Measurements from ENCODE around the gene GRK6. TPM values are rescaled to one million over a fixed set of nuclear protein-coding genes. Genes with fewer than 3 reads are reported as not detected.
A peak's percentile ranks its signal among the peaks of the same experiment; 100 is the strongest.

The GRK6 gene
- total RNA-seq, 4 donors from 2014 or later: 20.7 to 42.3 (median 31.5) TPM

DNA sequence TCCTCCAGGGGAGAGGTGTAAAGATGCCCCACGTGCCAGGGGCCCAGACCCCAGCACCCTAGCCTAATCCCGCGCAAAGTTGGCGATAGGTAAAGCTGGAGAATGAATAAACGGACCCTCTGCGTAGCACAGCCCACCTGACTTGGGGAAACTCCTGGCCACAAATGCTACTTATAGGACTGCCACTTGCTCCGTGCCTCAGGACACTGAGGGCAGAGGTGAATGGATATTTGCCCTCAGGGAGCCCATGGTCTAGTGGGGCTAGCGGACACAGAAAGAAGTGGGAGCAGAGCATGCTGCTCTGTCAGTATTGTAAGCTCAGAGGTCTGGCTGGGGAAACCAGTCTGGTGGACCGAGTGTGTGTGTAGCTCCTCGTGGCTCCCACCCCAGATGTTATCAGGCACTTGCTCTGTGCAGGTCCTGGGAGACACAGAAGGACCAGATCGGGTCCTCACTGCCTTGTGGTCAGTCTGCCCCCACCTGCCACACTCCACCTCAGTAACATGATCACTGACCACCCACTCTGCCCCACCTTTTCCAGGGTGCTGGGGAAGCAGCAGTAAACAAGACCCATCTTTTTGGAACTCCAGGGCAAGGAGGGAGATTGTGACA, 841 bp downstream of the GRK6 start:
- Histone ChIP-seq H3K4me1 (peaks cover 0 to 61% (median 14%) of the 10 kb centered on the region in 3 donors), H3K4me3 (peak overlapping the region; percentile 89 to 92), H3K36me3 (peaks cover 0 to 24% of the 10 kb centered on the region in 2 donors), H3K9me3 (no peaks in the 10 kb centered on the region), H3K27me3 (no peaks in the 10 kb centered on the region), H3K27ac (peak overlapping the region; percentile 77 to 96 (median 90))
- ATAC-seq: no peak
- 5% methylated on average over 7 of the region's 11 CpGs; no CpG with 5 or more reads in 1 of the 2 donors for WGBS, 2 donors (ENCODE audit: low coverage in 1 of 2)
- no peak for TF ChIP-seq POLR2AphosphoS5 (IDR thresholded peaks at IDR 0.05)
- TF ChIP-seq, protein P1, sequence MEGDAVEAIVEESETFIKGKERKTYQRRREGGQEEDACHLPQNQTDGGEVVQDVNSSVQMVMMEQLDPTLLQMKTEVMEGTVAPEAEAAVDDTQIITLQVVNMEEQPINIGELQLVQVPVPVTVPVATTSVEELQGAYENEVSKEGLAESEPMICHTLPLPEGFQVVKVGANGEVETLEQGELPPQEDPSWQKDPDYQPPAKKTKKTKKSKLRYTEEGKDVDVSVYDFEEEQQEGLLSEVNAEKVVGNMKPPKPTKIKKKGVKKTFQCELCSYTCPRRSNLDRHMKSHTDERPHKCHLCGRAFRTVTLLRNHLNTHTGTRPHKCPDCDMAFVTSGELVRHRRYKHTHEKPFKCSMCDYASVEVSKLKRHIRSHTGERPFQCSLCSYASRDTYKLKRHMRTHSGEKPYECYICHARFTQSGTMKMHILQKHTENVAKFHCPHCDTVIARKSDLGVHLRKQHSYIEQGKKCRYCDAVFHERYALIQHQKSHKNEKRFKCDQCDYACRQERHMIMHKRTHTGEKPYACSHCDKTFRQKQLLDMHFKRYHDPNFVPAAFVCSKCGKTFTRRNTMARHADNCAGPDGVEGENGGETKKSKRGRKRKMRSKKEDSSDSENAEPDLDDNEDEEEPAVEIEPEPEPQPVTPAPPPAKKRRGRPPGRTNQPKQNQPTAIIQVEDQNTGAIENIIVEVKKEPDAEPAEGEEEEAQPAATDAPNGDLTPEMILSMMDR (IDR thresholded peaks at IDR 0.05): no peak
- TF ChIP-seq EP300 (IDR thresholded peaks at IDR 0.05): no peak
- TF ChIP-seq POLR2A (IDR thresholded peaks at IDR 0.05): no peak

DNA sequence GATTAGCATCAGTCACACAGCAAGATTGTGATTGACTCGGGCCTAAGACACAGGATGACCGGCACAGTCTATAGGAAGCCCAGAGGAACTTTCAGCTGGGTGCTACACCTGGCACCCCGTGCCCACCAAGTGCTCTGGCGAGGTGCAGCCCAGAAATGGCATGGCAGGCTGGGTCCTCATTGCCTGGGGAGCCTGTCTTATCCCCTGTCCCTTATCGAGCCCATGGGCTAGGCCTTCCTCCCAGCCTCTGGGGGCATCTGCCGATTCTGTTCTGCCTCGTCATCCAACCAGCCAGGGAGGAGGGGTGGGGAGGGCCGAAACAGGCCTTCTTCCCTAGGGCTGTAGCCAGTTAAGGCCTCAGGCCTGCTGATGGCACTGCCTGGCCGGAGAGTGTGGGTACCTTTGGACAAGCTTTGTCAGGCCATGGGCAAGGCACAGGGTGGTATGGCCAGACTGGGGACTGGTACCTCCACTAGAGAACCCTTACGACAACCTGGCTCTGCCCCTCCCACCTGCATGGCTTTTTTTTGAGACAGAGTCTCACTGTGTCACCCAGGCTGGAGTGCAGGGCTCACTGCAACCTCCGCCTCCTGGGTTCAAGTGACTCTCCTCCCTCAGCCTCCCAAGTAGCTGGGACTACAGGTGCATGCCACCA, 1.6 kb downstream of the GRK6 start:
- no peak for ATAC-seq
- H3K9me3 ChIP-seq: no peaks in the 10 kb centered on the region
- TF ChIP-seq, protein P1 (IDR thresholded peaks at IDR 0.05): no peak
- TF ChIP-seq POLR2AphosphoS5 (IDR thresholded peaks at IDR 0.05): no peak
- TF ChIP-seq EP300 (IDR thresholded peaks at IDR 0.05): no peak
- no peak for TF ChIP-seq POLR2A (IDR thresholded peaks at IDR 0.05)
- H3K4me1 ChIP-seq: peaks cover 0 to 68% (median 14%) of the 10 kb centered on the region in 3 donors
- WGBS, 2 donors (ENCODE audit: low coverage in 1 of 2): 100% methylated on average over 1 of the region's 11 CpGs; no CpG with 5 or more reads in 1 of the 2 donors
- H3K27me3 ChIP-seq: no peaks in the 10 kb centered on the region
- H3K36me3 ChIP-seq: peaks cover 0 to 32% of the 10 kb centered on the region in 2 donors
- peak overlapping the region in 1 of 2 donors; percentile 92 for H3K4me3 ChIP-seq
- peak overlapping the region in 2 of 4 donors; percentile 89 to 96 for H3K27ac ChIP-seq

DNA sequence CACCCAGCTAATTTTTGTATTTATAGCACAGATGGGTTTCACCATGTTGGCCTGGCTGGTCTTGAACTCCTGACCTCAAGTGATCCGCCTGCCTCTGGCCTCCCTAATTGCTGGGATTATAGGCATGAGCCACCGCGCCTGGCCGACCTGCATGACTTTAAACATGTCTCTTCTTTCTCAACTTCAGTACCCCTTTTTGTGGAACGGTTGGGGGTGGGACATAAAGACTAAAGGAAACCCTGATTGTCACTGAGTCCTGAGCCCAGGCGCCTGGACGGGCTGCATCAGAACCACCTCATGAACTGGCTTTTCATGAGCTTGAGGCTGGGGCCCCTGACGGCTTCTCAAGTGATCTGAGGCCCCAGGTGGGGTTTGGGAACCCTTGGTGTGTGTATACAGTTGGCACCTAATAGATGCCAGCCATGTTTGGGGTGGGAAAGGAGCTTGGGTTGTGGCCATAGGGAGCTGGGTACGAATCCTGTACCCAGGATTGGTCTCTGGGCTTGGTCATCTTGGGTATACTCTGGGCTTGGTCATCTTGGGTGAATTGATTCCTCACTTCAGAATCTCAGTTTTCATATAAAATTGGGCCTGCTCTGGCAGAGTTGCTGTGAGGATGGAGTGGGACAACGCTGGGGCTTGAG, 2.2 kb downstream of the GRK6 start:
- WGBS, 2 donors (ENCODE audit: low coverage in 1 of 2): 100% methylated on average over 4 of the region's 10 CpGs; no CpG with 5 or more reads in 1 of the 2 donors
- ATAC-seq: no peak
- H3K9me3 ChIP-seq: no peaks in the 10 kb centered on the region
- H3K27ac ChIP-seq: peak overlapping the region in 2 of 4 donors; percentile 34 to 41
- H3K27me3 ChIP-seq: no peaks in the 10 kb centered on the region
- peaks cover 0 to 38% of the 10 kb centered on the region in 2 donors for H3K36me3 ChIP-seq
- H3K4me1 ChIP-seq: peaks cover 0 to 68% (median 14%) of the 10 kb centered on the region in 3 donors
- TF ChIP-seq POLR2AphosphoS5 (IDR thresholded peaks at IDR 0.05) (no peak), EP300 (IDR thresholded peaks at IDR 0.05) (no peak), POLR2A (IDR thresholded peaks at IDR 0.05) (no peak)
- TF ChIP-seq, protein P1 (IDR thresholded peaks at IDR 0.05): no peak
- no peak overlapping the region for H3K4me3 ChIP-seq

DNA sequence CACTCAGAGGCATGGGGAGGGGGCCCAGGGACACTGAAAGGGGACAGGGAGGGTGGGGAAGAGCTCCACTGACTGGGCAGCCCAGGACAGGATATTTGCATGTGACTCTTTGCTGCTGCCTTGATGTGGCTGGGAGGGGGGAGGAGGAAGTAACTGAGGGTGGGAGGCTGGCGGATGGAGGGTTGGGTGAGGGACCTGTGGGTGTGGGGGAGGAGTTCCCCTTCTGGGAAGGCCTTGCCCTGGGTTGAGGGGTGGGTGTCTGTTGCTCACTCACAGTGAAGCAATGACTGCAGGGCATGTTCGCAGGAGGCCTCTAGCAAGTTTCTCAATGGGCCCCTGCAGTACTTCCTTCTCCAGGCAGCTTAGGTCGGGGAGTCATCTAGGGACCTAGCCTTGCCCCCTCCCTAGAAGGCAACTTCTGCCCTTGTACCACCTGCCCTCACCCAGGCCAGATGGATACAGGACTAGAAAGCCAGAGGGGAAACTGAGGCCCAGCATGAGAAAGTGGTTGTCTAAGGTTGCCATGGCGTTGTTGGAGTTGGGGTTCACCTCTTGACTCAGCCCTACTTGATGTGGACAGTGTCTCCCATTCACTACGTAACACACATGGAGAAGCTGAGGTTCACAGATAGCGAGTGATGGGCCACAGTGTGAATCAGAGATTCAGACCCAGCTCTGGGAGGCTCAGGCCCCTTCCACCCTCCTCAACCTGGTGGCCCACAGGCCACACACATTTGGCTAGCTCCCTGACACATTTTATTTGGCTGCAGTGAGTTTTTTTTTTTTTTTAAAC, 3.0 kb downstream of the GRK6 start:
- H3K27me3 ChIP-seq: no peaks in the 10 kb centered on the region
- WGBS, 2 donors (ENCODE audit: low coverage in 1 of 2): 86% methylated on average over 4 of the region's 6 CpGs; no CpG with 5 or more reads in 1 of the 2 donors
- peaks cover 0 to 68% (median 14%) of the 10 kb centered on the region in 3 donors for H3K4me1 ChIP-seq
- H3K27ac ChIP-seq: peak overlapping the region in 2 of 4 donors; percentile 34 to 41
- no peak for TF ChIP-seq POLR2A (IDR thresholded peaks at IDR 0.05)
- TF ChIP-seq, protein P1 (IDR thresholded peaks at IDR 0.05): no peak
- no peak for TF ChIP-seq EP300 (IDR thresholded peaks at IDR 0.05)
- no peak overlapping the region for H3K4me3 ChIP-seq
- H3K9me3 ChIP-seq: no peaks in the 10 kb centered on the region
- ATAC-seq: no peak
- peaks cover 0 to 46% of the 10 kb centered on the region in 2 donors for H3K36me3 ChIP-seq
